ENCODE data around the gene COPS3.
A peak's percentile ranks its signal among the peaks of the same experiment; 100 is the strongest.
"Not testable (repeated sequence)": the region's sequence is repeated elsewhere in the genome, so short reads cannot be mapped to it uniquely, and the experiment has no call there.

Gene COPS3

DNA sequence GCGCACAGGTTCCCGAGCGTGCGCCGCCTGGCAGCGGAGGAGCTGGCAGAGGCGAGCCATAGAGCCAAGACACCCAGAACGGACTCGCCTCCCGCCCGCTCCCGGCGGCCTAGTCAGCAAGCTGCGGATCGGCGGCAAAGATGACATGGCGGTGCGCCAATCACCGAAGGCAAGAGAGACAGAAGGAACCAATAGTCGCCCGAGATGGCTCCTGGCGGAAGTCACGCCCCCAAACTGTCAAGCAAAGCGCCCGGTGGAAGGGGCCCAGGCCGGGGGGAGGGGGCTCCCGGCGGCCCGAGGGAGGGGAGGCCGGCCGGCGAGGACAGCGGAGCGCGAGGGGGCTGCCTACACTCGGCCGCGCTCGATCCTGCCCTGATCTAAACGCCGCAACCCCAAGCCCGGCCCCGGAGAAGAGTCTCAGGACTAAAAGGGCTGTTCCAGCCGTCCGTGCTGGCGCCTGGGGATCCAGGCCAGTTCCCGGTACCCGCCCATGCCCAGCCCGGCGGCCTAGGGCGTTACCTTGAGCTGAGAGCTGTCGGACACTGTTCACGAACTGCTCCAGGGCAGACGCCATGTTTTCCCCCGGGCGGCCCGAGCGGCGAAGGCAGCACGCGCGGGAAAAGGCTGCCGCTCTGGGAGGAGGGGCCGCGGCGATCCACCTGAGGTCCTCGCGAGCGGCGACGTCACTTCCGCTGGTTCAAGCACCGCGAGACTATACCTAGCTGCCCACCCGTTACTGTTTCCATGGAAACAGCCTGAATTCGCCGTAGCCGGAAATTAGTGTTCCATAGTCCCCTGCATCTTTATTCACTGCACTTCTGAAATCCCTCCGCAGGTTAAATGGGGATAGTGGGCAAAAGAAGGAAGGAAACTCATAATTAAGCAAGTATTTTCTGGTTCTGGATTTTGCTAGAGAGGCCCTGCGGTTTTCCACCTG is at the start of gene COPS3:
TSS of gene COPS3 (minus strand) at position 634 of the 937 bp plus-strand sequence. CDS start at position 574, 60 bp downstream.
- peak; percentile 99 for DNase-seq

DNA sequence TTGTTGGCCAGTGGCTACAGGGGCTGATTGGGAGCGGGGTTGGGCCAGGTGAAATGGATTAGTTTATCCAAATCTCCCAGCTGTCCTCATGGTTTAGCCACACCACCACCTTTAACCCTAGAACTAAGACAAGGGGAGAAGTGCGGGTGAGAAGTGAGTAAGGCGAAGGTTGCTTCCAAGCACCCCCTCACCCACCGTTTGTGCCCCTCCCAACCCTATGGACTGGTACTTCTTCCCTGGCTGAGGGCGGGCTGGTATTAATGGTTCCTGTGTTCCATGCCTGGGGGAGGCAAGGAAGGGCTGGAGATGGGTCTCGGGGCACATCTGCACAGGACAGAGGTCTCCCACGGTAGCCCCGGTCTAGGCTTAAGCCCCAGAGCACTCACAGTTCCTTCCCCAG is 47.2 kb upstream of the COPS3 start:
- DNase-seq: no peak

DNA sequence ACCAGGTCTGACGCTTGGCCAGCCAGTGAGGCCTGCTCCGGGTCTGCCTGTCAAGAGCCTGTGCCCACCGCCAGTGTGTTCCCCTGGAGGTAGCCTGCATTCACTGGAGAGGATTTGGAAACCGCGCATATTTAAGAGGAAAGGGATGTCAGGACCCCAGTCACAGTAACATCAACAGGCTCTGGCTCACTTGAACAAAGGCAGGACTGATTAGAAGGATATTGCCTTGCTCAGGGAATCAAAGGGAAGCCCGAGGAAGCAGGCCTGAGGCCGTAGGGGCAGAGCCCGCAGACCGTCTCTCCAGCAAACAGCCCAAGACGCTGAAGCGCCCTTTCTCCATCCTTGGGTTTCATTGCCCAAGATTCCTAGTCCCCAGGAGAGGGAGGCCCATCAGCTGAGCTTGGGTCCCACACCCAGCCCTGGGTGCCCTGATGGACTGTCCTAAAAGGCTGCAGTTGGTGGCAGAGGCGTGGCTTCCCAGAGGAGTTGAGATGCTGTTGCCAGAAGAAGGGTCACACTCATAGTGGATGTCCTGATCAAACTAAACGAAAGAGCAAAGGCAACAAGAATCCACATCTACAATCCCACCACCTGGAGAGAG is 45.3 kb upstream of the COPS3 start:
- DNase-seq: no peak

DNA sequence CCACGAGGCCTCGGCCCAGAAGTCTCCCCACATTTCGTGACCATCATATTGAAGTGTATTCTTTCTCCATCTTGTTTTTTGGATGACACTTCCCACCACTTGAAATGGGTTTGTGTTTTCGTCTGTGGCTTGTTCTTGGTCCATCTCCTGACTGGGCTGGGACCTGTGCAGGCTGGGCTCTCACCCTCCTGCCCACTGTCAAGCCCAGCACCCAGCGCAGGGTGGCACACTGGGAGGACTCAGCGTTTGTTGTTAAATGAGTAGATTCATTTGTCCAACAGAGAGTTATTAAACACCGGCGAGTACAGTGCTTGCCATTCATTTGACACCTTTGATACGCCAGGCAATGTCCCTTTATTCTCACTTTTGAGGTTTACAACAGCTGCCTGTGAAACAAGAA is 44.8 kb upstream of the COPS3 start:
- no peak for DNase-seq

DNA sequence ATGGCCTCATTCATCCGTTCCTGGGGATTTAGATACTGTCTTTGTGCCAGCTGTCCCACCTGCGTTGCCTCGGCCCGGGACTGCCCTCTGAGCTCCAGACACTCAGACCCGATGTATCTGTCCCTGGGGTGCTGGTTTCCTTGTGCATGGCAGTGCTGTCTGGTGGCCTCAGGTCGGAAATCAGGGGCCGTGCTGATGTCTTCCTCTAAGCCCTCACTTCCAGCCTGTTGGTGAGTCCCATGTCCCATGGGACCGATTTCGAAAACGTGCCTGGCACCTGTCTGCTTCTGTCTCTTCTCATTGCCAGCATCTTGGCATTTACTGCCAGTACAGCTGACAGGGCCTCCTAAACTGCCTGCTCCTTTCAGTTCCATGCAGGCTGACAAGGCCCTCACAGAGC is 44.2 kb upstream of the COPS3 start:
- DNase-seq: no peak

DNA sequence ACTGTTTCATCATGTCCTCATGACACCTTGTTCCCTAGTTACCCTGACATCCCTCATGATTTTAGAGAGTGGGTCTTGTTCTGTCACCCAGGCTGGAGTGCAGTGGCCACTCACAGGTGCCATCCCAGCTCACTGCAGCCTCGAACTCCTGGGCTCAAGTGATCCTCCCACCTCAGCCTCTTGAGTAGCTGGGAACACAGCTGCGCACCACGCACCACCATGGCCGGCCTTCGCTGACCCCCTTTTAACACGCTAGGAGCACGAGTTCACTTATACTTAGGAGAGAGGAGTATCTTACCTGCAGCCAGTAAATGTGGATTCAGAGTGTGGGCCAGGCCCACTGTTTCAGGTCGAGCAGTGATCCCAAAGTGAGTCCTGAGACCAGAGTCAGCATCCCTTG is 43.6 kb upstream of the COPS3 start:
- DNase-seq: no peak

DNA sequence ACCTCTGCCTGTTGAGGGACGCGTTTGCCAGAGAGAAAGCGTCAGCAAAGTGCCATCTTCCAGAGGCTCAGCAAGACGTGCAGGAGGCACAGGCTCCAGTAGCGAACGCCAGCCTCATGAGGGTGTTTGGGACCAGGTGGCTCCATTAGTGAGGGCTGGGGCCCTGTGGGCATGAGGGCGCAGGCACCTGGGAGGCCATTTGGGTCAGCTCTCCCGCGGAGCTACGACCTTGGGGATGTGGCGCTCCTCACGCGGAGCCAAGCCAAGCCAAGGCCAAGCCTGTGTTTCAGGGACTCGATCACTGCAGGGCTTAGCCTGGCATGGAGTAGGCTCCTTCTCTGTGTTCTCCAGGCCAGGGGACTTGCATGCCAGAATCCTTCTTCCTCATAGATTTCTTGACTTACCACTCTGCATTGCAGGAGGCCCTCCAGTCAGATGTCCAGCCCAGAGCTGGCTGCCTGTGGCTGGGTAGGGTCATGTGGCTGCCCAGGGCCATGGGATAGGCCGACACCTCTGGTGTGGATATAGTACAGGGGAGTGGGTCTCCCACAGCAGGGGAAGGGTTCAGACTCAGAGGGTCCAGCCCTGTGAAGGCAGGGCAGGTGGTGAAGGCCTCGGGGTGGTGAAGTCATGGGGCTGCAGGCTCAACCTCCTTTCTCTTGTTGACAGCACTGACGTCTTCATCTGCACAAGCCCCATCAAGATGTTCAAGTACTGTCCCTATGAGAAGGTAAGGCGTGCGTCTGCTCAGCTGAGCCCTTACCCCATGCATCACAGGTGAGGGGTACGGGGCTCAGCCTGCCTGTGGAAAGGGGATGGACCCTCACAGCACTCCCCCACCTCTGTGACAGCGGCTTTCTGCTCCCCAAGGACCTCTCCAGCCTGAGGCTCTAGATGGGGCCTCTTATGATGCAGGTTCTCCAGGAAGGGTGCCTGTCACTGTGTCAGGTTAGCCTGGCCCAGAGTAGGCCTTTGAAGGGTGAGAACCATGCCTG is 41.8 kb upstream of the COPS3 start:
- no peak for DNase-seq

DNA sequence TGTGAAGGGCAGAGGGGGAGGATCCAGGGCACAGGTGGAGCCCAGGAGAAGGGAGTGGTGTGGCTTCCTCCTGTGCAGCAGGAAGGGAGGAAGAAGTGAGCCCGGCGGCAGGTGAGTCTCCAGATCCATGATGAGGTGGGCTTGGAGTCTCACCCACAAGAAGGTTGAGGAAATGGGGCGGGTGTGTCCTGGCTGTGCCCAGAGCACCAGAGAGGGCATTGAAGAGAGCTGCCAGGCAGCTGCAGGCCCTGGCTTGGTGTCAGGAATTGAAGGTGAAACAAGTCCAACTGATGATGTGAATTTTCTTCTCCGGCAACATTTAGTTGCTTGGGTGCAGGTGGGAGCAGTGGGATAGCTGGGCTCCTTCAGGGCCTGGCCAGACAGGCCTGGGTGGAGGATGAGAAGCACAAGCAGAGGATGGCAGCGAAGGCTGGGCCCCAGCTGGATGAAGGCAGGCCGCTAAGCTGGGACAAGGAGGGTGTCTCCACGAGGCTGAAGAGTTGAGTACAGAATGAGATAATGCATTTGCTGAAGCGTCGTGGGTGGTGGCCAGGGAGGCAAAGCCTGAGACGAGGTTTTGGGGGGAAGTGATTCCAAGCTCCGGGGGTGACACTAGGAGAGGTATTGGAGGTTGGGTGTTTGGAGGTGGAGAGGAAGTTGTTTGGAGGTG is 40.4 kb upstream of the COPS3 start:
- DNase-seq: no peak

DNA sequence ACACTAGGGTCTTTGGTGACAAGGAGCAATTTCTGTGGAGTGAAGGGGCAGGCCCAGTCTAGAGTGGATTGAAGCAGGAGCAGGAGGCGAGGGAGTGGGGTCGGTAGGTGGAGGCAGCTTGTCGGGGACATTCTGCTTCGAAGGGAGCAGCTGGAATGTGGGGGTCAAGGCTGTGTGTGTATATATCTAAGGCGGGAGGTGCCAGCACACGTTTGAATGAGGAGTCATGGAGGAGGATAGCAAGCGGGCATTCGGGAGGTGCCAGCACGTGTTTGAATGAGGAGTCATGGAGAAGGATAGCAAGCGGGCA is 39.8 kb upstream of the COPS3 start:
- DNase-seq: no peak

DNA sequence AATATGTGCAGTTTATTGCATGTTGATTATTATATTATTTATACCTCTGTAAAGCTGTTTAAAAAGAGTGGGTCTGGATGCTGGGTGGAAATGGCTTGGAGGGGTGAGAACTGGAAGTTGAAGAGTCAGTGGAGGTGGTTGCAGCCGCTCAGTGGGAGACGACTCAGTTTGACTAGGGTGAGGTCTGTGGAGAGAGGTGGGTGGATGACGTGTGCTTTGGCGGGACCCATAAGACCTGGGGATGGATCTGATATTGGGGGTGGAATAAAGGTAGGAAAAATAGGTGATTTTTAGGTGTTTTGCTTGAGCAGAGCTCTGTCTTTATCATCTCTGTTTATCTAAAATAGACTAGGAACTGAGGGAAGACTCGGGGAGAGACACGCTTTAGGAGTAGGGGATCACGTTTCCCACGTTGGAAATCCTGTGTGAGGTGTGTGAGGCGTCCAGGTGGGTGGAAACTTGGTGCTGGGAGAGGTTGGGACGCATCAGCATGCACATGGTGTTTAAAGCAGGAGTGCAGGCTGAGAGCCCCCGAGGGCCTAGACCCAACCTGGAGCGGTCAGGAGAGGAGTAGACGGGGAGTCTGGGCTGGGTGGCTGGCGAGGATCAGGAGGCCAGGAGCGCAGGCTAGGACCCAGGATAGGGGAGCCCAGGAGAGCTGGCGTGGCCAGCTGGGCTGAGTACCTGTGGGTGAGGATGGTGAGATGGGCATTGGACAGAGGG is 39.3 kb upstream of the COPS3 start:
- DNase-seq: no peak

DNA sequence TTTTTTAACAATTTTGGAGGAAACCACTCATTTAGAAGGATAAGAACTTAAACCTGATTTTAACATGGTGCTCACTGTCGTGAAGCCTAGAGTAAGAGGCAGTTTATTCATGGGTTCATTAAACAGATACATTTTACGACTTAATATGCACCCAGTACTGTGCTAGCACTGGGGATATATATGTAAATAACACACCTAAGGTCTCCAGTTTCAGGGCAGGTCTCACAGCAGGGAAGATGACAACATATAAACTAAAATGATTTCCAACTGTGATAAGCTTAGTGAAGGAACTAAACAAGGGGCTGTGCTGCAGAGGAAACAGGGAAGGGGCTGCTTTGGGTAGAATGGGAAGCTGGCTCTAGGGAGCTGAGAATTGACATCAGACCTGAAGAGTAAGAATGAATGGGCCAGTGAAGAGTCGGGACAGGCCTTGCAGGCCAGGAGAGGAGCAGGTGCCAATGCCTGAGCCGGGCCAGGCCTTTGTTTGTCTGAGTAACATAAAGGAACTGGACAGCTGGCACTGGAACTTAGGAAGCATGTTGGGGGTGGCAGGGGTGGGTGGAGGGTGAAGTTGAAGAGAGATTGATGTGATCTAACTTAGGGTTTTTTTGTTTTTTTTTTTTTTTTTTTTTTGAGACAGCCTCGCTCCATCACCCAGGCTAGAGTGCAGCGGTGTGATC is 34.2 kb upstream of the COPS3 start:
- DNase-seq: no peak

DNA sequence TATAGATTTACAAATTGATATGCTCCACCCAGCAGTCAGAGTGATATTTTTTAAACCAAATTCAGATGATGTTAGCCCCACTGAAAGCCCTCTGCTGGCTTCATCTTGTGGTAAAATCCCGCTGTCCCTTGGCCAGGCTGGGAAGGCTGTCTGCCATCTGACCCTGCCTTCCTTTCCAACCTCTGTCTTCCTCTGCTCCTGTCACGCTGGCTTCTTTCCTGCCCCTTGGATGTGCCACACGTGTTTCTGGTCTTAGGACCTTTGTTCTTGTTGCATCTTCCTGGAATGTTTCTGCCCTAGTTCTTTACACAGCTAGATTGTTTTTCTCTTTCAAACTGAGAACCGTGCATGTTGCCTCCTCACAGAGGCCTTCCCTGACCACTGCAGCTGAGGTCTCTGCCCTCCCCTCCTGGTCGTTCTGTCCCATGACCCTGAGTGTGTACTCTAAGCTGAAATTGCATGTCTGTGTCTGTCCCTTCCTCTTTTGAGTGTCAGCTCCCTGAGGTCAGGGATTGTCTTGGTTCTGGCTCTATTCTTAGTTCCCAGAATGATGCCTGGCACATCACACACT is 33.5 kb upstream of the COPS3 start:
- DNase-seq: no peak

DNA sequence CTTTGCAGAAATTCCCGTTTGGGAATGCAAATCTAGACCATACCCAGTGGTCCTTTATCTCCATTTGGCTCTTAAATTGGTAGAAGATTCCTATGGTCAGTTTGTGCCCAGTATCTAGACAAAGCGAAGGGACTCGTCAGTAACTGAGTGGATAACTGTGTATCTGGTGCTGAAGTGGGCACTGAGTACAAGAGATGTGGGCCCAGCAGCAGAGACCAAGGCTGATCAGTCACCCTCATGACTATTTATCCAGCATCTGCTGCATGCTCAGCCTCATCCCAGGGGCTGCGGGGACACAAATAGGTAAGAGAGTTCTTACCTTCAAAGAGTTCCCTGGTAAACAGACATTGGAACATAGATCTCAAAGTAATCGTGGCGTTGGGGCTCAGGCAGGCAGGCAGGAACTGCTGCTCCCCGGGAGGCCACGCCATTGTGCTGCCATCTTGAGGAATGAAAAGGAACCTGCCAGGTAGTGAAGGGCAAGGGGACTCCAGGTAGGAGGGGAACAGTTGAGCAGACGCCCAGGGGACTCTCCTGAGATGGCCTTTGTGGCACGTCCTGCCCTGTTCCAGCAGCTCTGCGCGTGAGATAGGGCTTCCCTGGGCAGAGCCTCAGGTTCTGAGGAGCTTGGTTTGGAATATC is 32.4 kb upstream of the COPS3 start:
- DNase-seq: peak; percentile 82

DNA sequence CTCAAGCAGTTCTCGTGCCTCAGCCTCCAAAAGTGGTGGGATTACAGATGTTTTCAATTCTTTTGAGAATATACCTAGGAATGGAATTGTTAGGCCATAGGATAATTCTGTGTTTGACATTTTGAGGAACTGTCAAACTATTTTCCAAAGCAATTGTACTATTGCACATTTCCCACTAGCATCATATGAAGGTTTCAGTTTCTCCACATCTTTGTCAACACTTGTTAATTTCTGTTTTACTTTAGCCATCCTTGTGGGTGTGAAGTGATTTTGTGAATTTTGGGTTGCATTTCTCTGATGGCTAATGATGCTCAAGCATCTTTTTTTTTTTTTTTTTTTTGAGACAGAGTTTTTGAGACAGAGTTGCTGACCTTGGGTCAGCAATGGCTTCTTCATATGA is 28.3 kb upstream of the COPS3 start:
- no peak for DNase-seq

DNA sequence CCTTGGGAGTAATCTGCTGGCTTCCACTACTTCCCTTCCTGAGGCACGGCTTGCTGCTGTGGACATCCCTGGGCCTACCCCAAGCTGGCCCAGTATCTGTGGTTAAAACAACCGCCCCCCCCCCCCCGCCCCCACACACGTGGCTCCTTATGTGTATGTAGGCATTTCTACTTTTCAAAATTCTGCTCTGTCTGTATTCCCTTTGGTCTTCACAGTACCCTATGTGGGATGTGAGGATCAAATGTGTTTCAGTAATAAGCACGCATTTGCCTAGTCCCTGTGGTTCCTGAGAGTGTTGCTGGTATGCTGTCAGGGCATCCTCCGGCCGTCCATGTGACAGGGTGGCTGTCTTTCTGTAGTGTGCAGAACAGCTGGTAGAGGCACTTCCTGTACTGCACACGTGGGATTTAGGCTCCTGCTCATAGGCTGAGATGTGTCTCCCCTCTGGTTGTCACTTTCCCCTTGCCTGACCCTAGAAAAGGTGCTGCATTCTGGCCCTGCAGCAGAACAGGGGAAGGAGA is 24.3 kb upstream of the COPS3 start:
- DNase-seq: peak; percentile 97

DNA sequence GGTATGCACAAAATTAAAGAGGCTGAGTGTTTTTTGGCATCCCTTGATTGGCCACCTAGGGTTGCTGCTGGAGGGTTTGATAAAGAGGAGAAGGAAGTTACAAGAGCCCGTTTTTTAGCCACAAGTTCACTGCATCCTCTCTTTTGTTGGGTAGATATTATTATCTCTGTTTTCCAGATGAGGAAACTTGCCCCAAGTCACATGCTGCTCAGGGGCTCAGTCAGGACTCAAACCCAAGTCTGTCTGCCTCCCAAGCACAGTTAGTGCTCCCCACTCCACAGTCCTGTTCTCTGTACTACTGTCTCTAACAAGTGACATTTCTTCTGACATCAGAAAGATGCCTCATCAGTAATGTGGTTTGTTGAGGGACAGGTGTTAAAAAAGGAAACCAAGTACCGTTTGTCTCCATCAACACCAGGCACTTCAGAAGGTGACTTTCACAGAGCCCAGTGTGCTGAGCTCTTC is 23.5 kb upstream of the COPS3 start:
- DNase-seq: peak; percentile 98

DNA sequence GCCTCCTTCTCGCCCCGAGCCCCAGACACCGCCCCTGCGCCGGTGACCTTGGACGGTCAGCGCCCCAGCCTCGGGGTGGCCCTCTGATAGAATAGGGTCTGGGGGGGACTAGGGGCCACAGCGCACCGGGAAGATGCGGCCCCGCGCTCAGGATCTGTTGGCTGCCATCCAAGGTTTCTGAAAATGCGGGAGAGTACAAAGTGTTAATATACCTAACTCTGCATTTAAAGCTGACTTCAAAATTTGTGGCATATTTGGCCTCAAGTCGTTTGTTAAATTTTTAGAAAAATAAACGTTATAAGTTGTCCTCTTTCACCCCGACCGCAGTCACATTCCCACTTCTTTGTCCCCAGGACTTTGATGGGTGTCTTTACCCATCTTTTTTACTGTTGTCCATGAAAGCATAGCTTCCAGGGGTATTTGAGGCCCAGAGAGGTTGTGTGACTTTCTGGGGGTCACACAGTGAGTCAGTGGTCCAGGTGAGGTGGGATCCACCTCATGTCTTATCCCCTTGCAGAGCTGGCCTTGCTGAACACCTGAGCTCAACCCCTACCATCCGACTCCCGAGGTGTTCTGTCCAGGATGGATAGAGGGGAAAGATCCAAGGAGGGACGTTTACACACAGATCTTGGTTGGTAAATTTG is 22.9 kb upstream of the COPS3 start:
- no peak for DNase-seq

DNA sequence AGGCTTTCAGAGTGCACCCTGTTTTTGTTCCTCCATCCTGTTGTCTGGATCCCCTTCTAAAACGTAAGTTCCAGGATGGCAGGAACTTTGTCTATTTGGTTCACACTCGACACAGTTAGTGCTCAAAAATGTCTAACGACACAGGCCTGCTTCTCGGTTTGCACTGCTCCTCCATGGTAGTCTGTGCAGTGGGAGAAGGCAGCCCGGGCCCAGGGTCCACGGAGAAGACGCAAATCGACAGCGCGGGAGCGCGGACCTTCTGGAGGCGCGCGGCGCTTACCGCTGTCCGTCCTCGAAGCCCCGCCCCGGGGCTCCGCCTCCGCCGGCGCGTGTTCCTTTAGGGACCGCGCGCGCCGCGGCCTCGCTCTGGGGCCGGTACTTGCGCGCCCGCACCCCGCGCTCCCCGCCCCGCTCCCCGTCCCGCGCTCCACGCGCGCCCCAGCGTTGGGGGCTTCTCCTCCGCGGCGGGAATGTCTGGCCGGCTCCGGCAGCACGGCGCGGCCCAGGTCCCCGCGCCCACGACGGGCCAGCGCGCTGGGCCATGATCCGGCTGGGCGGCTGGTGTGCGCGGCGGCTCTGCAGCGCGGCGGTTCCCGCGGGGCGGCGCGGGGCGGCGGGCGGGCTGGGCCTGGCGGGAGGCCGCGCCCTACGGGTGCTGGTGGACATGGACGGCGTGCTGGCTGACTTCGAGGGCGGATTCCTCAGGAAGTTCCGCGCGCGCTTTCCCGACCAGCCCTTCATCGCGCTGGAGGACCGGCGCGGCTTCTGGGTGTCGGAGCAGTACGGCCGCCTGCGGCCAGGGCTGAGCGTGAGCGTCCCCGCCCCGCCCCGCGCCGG is 22.2 kb upstream of the COPS3 start, which contains the start of gene NT5M:
TSS of gene NT5M (plus strand) at position 364 of the 837 bp plus-strand sequence. CDS start at position 542, 178 bp downstream.
- DNase-seq: peak; percentile 96

DNA sequence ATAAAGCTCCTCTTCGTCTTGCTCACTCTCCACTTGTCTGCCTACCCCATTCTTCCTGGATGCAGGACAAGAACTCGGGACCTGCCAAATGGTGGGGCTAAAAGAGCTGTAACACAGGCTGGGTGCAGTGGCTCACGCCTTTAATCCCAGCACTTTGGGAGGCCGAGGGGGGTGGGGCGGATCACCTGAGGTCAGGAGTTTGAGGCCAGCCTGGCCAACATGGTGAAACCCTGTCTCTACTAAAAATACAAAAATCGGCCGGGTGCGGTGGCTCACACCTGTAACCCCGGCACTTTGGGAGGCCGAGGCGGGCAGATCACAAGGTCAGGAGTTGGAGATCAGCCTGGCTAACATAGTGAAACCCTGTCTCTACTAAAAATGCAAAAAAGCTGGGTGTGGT is 20.6 kb upstream of the COPS3 start:
- not testable (repeated sequence) for DNase-seq
